Pons (tissue), 1 donor: ENCODE results near the gene ACP2.

ENCODE experiments used
- DNase-seq: peaks from one replicate; pipeline ENCODE4 v3.0.0-alpha.2; 2016; ENCODE audit warnings: low spot score

Gene ACP2

GRCh38 chr11:47248664-47249377 is at the start of gene ACP2:
ACP2 (minus strand) TSS chr11:47248814; CDS start chr11:47248789, 25 bp downstream.
- peak; percentile 88 for DNase-seq

- no peak for DNase-seq
Measured at GRCh38 chr11:47296045-47296444, 47.4 kb upstream of the ACP2 start.

GRCh38 chr11:47295385-47295784 is 46.8 kb upstream of the ACP2 start:
- no peak for DNase-seq

GRCh38 chr11:47289856-47290255 is 41.2 kb upstream of the ACP2 start:
- DNase-seq = no peak

- DNase-seq = no peak
Measured at GRCh38 chr11:47288066-47288465, 39.5 kb upstream of the ACP2 start.

GRCh38 chr11:47285969-47286770 is 37.6 kb upstream of the ACP2 start:
- no peak for DNase-seq

- no peak for DNase-seq
Measured at GRCh38 chr11:47284151-47284550, 35.5 kb upstream of the ACP2 start.

GRCh38 chr11:47282462-47282861 is 33.8 kb upstream of the ACP2 start:
- no peak for DNase-seq

GRCh38 chr11:47280860-47281259 is 32.2 kb upstream of the ACP2 start:
- DNase-seq = no peak

- no peak for DNase-seq
Measured at GRCh38 chr11:47280099-47280498, 31.5 kb upstream of the ACP2 start.

GRCh38 chr11:47278769-47279168 is 30.2 kb upstream of the ACP2 start:
- DNase-seq = no peak

- no peak for DNase-seq
Measured at GRCh38 chr11:47278058-47278457, 29.4 kb upstream of the ACP2 start.

GRCh38 chr11:47276923-47277322 is 28.3 kb upstream of the ACP2 start:
- no peak for DNase-seq

GRCh38 chr11:47274495-47275235 is 26.1 kb upstream of the ACP2 start:
- DNase-seq = no peak

- no peak for DNase-seq
Measured at GRCh38 chr11:47272706-47273105, 24.1 kb upstream of the ACP2 start.

- DNase-seq = peak; percentile 54
Measured at GRCh38 chr11:47271961-47272661, 23.5 kb upstream of the ACP2 start.

GRCh38 chr11:47271328-47271727 is 22.7 kb upstream of the ACP2 start:
- DNase-seq = peak; percentile 17

- peak; percentile 62 for DNase-seq
Measured at GRCh38 chr11:47270331-47271271, 22.0 kb upstream of the ACP2 start.

- DNase-seq = peak; percentile 71
Measured at GRCh38 chr11:47269829-47270305, 21.3 kb upstream of the ACP2 start, which contains the start of gene MADD. MADD (plus strand) TSS chr11:47270133.

GRCh38 chr11:47269002-47269828 is 20.6 kb upstream of the ACP2 start:
- peak; percentile 84 for DNase-seq
